ENCODE results near the gene TMEM187.

TMEM187 gene

DNA sequence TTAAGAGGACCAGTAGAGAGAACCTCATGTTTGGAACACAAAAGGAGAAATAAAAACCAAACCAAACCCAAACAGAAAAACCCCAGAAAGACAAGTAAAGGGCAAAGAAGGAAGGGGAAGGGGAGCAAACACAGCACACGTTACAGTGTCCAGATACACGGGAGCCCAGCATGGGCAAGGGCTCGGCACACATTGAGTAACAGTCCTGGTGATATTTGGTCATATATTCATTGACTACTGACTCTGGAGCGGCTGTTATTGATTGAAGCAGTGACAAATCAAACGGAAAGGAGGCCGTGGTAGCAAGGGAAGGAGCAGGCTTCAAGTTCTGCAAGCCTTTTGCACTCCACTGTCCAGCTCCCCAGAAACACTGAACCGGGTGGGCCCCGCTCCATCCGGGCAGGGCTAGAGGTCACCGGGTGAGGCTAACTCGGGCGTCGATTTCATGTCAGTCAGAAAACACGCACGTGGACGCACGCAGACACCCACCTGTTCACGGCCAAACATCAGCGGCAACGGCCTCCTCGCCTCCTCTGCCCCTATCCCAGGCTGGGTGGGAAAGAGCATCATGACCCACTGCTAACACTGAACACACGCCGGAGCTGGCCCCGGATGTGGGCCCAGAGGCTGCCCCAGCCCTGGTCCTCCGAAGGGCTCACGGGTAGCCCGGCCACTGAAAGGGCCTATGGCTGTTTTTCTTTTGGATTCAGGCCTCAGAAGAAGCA lies 50.9 kb downstream of the TMEM187 start:
- no peak for DNase-seq

DNA sequence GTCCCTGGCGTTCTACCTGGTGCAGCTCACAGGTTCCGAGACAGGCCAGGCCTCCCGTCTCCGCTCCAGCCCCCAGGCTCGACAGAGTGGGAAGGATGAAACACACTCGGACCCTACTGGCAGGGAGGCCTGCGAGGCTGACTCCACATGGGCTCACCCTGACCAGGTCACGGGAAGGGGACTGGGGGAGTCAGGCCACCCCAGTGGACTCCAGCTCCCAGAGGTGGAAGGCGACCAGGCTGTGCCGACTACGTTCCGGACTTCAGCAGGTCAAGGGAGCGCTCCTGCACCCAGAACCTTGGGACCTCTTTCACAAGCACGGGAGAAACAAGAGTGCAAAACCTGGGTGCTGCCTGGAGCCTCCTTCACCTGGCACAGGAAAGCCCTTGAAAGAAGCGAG lies 51.7 kb downstream of the TMEM187 start:
- DNase-seq: no peak

DNA sequence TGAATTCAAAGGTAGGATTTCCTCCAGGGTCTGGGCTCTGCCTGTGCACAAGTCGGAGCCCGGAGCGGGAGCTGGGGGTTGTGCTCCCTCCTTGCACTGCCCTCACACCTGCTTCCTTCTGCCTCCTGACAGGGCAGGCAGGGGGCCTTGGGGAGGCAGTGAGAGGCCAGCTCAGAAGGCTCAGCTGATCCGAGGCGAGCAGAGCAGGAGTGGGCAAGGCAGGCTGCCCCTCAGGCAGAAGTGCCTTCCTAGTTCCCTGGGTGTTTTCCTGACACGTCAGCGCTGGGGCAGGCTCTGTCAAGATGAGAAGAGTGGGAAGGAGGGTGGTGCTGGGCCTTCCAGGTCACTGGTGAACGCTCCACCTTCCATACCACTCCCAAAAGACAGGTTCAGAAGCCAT lies 52.7 kb downstream of the TMEM187 start:
- no peak for DNase-seq

DNA sequence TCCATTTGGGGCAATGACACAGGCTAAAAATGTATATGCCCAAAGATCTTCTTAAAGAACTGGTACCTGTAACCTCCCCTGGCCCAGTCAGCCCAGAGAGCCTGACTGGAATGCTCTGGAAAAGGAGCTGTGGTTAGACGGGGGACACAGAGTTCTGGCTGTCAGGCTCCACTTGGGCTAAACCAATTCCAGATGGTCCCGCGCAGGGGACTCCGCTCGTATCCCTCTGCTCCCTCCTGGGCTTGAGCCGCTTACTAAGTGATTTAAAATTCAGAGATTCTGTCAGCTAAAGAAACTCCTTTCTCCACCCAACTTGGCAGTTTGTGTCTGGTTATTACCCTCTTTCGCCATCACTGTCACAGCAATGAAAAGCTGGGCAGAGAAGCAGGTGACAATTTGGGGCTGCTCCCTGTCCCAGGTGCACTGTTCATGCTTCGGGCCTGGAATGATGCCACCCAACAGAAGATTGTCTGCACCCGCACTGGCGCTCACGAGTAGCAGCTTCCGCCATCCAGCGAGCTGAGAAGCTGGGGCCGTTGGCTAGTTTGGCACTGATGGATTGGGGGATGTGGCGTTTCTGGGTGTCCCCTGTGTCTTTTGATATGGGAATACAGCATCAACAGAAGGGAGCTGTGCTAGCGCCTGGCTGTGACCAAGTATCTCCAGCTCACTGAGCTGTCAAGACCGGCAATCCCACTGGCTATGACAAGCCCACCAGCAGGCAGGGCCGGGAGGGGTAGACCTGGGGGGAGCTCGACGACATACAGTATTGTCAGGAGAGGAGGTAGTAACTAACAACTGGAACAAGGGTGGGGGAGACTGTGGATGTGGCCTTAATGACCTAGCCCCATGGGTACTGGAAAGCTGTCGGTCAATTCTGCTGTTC lies 53.8 kb downstream of the TMEM187 start:
- no peak for DNase-seq

DNA sequence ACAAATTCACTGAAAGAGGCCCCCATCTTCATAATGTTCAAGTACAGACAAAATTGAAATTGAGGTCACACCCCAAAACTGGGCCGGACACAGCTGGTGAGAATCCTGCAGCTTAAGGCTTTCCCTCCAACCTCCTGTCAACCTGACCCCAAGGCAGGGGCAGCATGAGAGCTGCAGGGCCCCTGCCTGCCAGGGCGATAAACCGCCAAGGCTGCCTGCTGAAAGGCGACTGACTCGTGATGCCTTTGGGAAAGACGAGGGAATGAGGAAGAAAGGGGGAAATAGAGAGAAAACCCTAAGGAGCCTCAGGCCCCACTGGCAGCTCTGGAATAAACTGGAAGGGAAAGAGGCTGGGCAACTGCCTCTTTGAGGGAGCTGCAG lies 54.5 kb downstream of the TMEM187 start:
- DNase-seq: no peak

DNA sequence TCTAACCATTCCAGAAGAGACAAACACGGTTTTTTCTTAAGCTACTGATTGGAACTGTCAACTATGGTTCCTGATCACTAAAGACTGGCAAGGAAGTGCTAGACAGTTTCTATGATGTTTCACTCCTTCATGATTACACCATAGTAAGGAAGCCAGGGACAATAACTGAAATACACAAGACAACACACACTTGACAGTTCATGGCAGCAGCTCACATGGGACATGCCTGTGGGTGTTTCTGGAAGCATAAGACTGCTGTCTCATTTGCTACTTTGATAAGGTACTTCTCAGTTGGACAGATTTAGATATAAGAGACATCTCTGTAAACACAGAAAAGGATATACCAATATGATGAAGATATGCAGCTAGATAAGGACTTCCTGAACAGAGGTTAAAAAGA lies 55.4 kb downstream of the TMEM187 start:
- peak; percentile 16 for DNase-seq

DNA sequence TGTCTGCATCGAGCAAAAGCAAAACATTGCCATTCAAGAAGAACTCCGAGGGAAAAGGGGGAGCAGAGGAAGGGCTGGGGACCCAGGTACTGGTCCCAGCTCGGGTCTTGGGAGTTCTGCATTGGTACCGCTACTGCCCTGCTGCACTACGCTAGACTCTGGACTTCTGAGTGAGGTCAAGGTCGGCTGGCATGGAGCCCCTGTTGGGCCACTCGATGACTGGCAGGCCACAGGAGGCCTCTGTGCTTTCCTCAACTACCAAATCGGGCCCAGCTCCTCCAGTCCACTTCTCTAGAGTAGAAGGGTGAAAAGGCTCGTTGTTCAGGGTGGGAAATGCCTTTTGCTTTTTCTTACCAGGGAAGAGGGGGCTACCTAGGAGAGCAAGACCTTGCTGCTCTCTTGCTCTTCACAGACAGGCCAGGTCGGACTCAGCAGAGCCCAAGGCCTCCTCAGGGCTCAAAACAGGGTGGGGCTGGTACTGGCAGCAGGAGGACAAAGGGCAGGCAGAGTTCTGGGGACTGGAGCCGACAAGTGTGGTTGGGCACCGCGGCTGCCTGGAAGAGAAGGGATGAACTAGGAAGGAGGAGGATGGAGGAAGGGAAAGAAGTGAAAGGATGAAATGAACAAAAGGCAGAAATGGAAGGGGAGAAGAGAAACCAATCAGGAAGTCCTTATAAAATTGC lies 56.1 kb downstream of the TMEM187 start:
- no peak for DNase-seq

DNA sequence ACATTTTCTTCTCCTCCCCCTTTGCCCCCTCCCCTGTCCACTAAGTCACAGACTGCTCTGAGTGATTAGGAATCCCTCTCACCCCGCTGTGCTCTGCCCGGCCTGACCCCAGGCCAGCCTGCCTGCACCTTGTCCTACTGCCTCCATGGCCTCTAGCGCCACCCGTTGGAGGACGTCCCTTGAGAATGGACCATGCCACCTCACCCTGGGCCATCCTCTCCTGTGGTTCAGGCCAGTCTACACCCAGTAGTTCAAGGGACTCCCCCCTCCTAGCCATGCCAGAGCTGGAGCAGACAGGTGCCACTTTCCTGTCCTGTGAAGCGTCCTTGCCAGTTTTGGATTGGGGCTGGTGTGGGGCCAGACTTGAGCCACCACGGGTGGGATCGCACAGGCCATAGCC lies 56.9 kb downstream of the TMEM187 start:
- DNase-seq: no peak

DNA sequence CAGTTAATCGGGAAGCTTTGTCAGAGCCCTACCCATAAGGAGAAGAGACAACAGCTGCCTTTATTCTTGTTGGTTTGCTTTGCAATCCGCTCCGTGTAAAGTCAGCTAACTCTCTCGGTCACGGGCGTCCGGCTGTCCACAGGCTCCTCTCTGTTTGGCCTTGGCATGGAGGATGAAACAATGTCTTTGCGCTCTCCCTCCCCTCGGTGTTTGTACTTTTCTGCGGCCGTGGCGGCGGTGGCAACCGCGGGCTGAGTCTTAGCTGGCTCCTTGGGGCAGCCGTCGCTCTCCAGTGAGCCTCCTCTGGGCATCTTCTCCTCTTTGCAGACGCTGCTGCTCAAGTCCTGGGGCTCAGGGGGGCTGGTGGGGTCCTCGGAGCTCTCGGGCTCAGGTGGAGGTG lies 57.7 kb downstream of the TMEM187 start:
- DNase-seq: no peak

DNA sequence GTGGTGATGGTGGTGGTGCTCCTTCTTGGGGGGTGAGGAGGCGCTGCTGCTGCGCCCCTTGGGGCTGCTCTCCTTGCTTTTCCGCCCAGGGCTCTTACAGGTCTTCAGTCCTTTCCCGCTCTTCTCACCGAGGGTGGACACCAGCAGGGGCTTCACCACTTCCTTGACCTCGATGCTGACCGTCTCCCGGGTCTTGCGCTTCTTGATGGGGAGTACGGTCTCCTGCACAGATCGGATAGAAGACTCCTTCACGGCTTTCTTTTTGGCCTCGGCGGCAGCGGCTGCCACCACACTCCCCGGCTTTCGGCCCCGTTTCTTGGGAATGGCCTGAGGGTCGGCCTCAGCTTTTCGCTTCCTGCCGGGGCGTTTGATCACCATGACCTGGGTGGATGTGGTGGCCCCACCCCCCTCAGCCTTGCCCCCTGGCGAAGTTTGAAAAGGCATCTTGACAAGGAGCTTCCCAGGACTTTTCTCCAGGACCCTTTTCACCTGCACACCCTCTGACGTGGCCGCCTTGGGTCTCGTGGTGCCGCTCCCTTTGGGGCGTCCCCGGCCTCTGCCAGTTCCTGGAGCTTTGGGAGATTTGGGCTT lies 58.3 kb downstream of the TMEM187 start:
- no peak for DNase-seq

DNA sequence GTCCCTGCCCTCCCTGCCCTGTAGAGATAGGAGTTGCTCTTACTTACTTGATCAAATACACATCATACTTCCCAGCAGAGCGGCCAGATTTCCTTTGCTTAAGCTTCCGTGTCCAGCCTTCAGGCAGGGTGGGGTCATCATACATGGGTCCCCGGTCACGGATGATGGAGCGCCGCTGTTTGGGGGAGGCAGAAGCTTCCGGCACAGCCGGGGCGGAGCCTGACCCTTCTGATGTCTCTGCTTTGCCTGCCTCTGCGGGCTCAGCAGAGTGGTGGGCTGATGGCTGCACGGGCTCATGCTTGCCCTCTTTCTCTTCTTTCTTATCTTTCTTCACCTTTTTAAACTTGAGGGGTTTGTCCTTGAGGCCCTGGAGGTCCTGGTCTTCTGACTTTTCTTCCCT lies 59.6 kb downstream of the TMEM187 start:
- no peak for DNase-seq

DNA sequence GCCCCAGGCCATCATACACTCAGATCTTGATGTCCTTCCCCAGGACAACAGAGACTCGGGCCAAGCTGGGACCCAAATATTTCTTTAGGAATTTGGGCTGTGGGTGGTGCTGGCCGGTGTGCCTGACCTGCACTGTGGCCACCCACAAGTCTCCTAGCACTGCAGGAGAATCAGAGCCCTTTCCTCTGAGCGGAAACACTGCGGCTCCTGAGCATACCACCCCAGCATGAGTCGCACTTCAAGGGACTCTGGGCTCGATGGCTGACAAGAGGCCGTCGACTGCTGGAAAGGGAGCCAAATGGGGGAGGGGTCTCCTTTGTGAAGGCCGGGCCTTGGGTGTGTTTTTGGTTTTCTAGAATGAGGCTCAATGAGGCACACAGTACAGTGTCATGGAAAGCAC lies 60.1 kb downstream of the TMEM187 start:
- DNase-seq: no peak
